Neural cell (in vitro differentiated cells): Measurements from ENCODE around the gene ADAMTSL2. TPM values are rescaled to one million over a fixed set of nuclear protein-coding genes. Genes with fewer than 3 reads are reported as not detected.

Experiments used
- H2AFZ ChIP-seq: fragments of 200-600, 300-800 bp; sonication (generic), shearing (Covaris generic); 2 replicates; pipeline ENCODE4 v1.6.0; 2014; ENCODE audit warnings: low read depth, mild to moderate bottlenecking, antibody characterized with exemption, low read length, moderate library complexity
- H3F3A ChIP-seq: fragments of 200-600 bp; shearing (Covaris generic); 2 replicates; pipeline ENCODE4 v1.6.1; 2016; ENCODE audit warnings: mild to moderate bottlenecking, moderate library complexity, mixed read lengths, antibody characterized with exemption, low read length; ENCODE audit not compliant: insufficient read depth, poor library complexity, severe bottlenecking
- H3K27ac ChIP-seq: fragments of 200-600, 300-800 bp; sonication (generic), shearing (Covaris generic); 2 replicates; pipeline ENCODE4 v1.5.1; 2014; ENCODE audit warnings: mild to moderate bottlenecking, low read length, moderate library complexity
- H3K27me3 ChIP-seq: fragments of 300-800, 200-600 bp; sonication (generic), shearing (Covaris generic); 2 replicates; pipeline ENCODE4 v1.6.0; 2014; ENCODE audit warnings: mild to moderate bottlenecking, low read depth, low read length, moderate library complexity; ENCODE audit not compliant: insufficient read depth
- H3K36me3 ChIP-seq: fragments of 300-800, 200-600 bp; sonication (generic), shearing (Covaris generic); 2 replicates; pipeline ENCODE4 v1.5.1; 2014; ENCODE audit warnings: mild to moderate bottlenecking, antibody characterized with exemption, low read length, moderate library complexity; ENCODE audit not compliant: insufficient read depth
- H3K4me2 ChIP-seq: fragments of 300-800, 200-600 bp; sonication (generic), shearing (Covaris generic); 2 replicates; pipeline ENCODE4 v1.6.0; 2014; ENCODE audit warnings: mild to moderate bottlenecking, low read length
- H3K4me3 ChIP-seq: fragments of 300-800, 200-600 bp; sonication (generic), shearing (Covaris generic); 2 replicates; pipeline ENCODE4 v1.5.1; 2014; ENCODE audit warnings: mild to moderate bottlenecking, low read length, moderate library complexity
- H3K79me2 ChIP-seq: fragments of 200-600 bp; shearing (Covaris generic); replicated peaks from 2 replicates; pipeline ENCODE4 v1.6.0; 2014; ENCODE audit warnings: mild to moderate bottlenecking, low read length, moderate library complexity; ENCODE audit not compliant: insufficient read depth
- H3K9ac ChIP-seq: fragments of 300-800, 200-600 bp; sonication (generic), shearing (Covaris generic); 2 replicates; pipeline ENCODE4 v1.6.1; 2016; ENCODE audit warnings: mild to moderate bottlenecking, low read length, mixed read lengths
- H3K9me2 ChIP-seq: fragments of 200-600 bp; shearing (Covaris generic); 2 replicates; pipeline ENCODE4 v1.6.1; 2016; ENCODE audit warnings: mild to moderate bottlenecking, low read length, mixed read lengths; ENCODE audit not compliant: insufficient read depth
- H3K9me3 ChIP-seq: fragments of 200-600, 300-800 bp; sonication (generic), shearing (Covaris generic); 2 replicates; pipeline ENCODE4 v1.6.1; 2016; ENCODE audit warnings: mild to moderate bottlenecking, mixed run types, low read length, moderate library complexity, mixed read lengths
- H4K20me1 ChIP-seq: fragments of 200-600 bp; shearing (Covaris generic); 2 replicates; pipeline ENCODE4 v1.6.1; 2016; ENCODE audit warnings: mild to moderate bottlenecking, mixed run types; ENCODE audit not compliant: insufficient read depth
- EP300 ChIP-seq: fragments of 450-650 bp; conservative IDR thresholded peaks from 2 replicates; pipeline ENCODE4 v1.6.1; 2014; ENCODE audit warnings: antibody characterized with exemption, mild to moderate bottlenecking, moderate library complexity; ENCODE audit not compliant: poor library complexity, severe bottlenecking
- EZH2 ChIP-seq: fragments of 200-600, 300-800 bp; shearing (Covaris generic), sonication (generic); IDR thresholded peaks from 2 replicates; pipeline ENCODE4 v1.6.1; 2014; ENCODE audit warnings: antibody characterized with exemption, low read length, borderline replicate concordance, mild to moderate bottlenecking; ENCODE audit not compliant: insufficient read depth, poor library complexity, severe bottlenecking
- MXI1 ChIP-seq: fragments of 450-650 bp; conservative IDR thresholded peaks from 2 replicates; pipeline ENCODE4 v1.6.1; 2014; ENCODE audit warnings: antibody characterized with exemption, mild to moderate bottlenecking; ENCODE audit not compliant: poor library complexity, severe bottlenecking
- POLR2AphosphoS5 ChIP-seq: IDR thresholded peaks from 2 replicates; pipeline ENCODE4 v1.6.1; 2012
- RAD21 ChIP-seq: fragments of 450-650 bp; conservative IDR thresholded peaks from 2 replicates; pipeline ENCODE4 v1.6.1; 2014; ENCODE audit warnings: antibody characterized with exemption, mild to moderate bottlenecking, moderate library complexity
- SMC3 ChIP-seq: fragments of 450-650 bp; conservative IDR thresholded peaks from 2 replicates; pipeline ENCODE4 v1.6.1; 2014; ENCODE audit warnings: antibody characterized with exemption, mild to moderate bottlenecking, moderate library complexity; ENCODE audit not compliant: poor library complexity
- TAF1 ChIP-seq: IDR thresholded peaks from 2 replicates; pipeline ENCODE4 v1.6.1; 2012; ENCODE audit warnings: low read depth
- polyA plus RNA-seq: library from polyadenylated mRNA; depleted of rRNA; stranded (reverse); fragments of >200 nt; gene quantifications from 2 replicates; pipeline ENCODE4 v1.2.3, GENCODE V29; 2014
- TF ChIP-seq, protein P1 (sequence below): IDR thresholded peaks from 2 replicates; pipeline ENCODE4 v1.6.1; 2012; ENCODE audit warnings: borderline replicate concordance
- TF ChIP-seq, protein P2 (sequence below): fragments of 450-650 bp; IDR thresholded peaks from 2 replicates; pipeline ENCODE4 v1.5.1; 2014; ENCODE audit warnings: antibody characterized with exemption, mild to moderate bottlenecking, moderate library complexity; ENCODE audit not compliant: poor library complexity, severe bottlenecking

The ADAMTSL2 gene
- polyA plus RNA-seq, 1 donor from 2014 or later: 0.85 TPM

DNA sequence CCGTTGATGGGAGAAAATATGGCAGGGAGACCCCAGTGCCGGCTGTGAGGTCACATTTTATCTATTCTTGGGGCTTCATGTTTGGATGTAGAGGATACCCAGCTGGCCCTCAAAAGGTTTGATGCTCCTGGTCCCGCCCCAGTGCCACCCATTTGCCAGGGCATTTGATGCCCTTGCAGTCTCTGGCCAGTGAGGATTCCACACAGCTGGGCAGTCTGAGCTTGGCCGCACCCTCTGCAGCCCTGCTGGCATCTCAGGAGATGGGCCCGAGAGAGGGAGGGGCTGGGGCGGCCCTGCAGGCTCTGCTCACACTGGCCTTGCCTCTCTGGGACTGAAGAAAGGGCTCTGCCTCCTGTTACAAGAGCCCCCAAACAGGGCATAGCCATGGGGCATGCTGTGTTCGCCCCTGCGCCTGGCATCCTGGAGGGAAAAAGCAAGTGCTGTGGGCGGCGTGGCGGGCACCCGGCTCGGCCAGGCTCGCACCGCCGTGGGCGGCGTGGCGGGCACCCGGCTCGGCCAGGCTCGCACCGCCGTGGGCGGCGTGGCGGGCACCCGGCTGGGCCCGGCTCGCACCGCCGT, 27.6 kb downstream of the ADAMTSL2 start:
- TF ChIP-seq EP300: no peak
- no peak for TF ChIP-seq EZH2
- TF ChIP-seq, protein P1, sequence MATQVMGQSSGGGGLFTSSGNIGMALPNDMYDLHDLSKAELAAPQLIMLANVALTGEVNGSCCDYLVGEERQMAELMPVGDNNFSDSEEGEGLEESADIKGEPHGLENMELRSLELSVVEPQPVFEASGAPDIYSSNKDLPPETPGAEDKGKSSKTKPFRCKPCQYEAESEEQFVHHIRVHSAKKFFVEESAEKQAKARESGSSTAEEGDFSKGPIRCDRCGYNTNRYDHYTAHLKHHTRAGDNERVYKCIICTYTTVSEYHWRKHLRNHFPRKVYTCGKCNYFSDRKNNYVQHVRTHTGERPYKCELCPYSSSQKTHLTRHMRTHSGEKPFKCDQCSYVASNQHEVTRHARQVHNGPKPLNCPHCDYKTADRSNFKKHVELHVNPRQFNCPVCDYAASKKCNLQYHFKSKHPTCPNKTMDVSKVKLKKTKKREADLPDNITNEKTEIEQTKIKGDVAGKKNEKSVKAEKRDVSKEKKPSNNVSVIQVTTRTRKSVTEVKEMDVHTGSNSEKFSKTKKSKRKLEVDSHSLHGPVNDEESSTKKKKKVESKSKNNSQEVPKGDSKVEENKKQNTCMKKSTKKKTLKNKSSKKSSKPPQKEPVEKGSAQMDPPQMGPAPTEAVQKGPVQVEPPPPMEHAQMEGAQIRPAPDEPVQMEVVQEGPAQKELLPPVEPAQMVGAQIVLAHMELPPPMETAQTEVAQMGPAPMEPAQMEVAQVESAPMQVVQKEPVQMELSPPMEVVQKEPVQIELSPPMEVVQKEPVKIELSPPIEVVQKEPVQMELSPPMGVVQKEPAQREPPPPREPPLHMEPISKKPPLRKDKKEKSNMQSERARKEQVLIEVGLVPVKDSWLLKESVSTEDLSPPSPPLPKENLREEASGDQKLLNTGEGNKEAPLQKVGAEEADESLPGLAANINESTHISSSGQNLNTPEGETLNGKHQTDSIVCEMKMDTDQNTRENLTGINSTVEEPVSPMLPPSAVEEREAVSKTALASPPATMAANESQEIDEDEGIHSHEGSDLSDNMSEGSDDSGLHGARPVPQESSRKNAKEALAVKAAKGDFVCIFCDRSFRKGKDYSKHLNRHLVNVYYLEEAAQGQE: no peak
- TF ChIP-seq, protein P2, sequence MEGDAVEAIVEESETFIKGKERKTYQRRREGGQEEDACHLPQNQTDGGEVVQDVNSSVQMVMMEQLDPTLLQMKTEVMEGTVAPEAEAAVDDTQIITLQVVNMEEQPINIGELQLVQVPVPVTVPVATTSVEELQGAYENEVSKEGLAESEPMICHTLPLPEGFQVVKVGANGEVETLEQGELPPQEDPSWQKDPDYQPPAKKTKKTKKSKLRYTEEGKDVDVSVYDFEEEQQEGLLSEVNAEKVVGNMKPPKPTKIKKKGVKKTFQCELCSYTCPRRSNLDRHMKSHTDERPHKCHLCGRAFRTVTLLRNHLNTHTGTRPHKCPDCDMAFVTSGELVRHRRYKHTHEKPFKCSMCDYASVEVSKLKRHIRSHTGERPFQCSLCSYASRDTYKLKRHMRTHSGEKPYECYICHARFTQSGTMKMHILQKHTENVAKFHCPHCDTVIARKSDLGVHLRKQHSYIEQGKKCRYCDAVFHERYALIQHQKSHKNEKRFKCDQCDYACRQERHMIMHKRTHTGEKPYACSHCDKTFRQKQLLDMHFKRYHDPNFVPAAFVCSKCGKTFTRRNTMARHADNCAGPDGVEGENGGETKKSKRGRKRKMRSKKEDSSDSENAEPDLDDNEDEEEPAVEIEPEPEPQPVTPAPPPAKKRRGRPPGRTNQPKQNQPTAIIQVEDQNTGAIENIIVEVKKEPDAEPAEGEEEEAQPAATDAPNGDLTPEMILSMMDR: no peak
- no peak for TF ChIP-seq SMC3
- Histone ChIP-seq H3K36me3 (no peaks in the 10 kb centered on the region), H3K27ac (no peak overlapping the region)

GRCh38 chr9:133562611-133563290, 28.2 kb downstream of the ADAMTSL2 start:
- Histone ChIP-seq H3K27ac (no peak overlapping the region), H3K9me3 (no peaks in the 10 kb centered on the region), H3F3A (no peaks in the 10 kb centered on the region), H4K20me1 (no peaks in the 10 kb centered on the region), H3K36me3 (no peaks in the 10 kb centered on the region), H2AFZ (no peak overlapping the region), H3K9me2 (no peaks in the 10 kb centered on the region), H3K4me3 (no peak overlapping the region), H3K9ac (no peak overlapping the region), H3K27me3 (no peaks in the 10 kb centered on the region), H3K4me2 (no peak overlapping the region), H3K79me2 (no peaks in the 10 kb centered on the region)
- TF ChIP-seq EZH2 (no peak), SMC3 (no peak), RAD21 (no peak), POLR2AphosphoS5 (no peak), TAF1 (no peak), EP300 (no peak), MXI1 (no peak)
- TF ChIP-seq, protein P1: no peak
- TF ChIP-seq, protein P2: no peak

More for the DNA sequence above, 27.6 kb downstream of the ADAMTSL2 start:
- H3K9ac ChIP-seq: no peak overlapping the region
- no peak overlapping the region for H3K4me3 ChIP-seq
- no peaks in the 10 kb centered on the region for H3K27me3 ChIP-seq
- no peaks in the 10 kb centered on the region for H4K20me1 ChIP-seq
- H3K9me3 ChIP-seq: no peaks in the 10 kb centered on the region
- no peak overlapping the region for H3K4me2 ChIP-seq
- no peaks in the 10 kb centered on the region for H3K9me2 ChIP-seq
- no peak overlapping the region for H2AFZ ChIP-seq
- no peaks in the 10 kb centered on the region for H3K79me2 ChIP-seq
- no peaks in the 10 kb centered on the region for H3F3A ChIP-seq
